ENCODE measurements around the gene ZBBX.

Gene ZBBX

GRCh38 chr3:167354751-167355150 lies 25.3 kb downstream of the ZBBX start:
- no peak for DNase-seq (ENCODE audit: low spot score)
- H3K27ac ChIP-seq = no peak overlapping the region
- ChIA-PET POLR2A (ENCODE audit: low non-redundant PET) (no interaction called here), CTCF (interaction anchor here (0.8 kb wide), 1 partner anchor 65 kb away, joined by 3 read pairs; no protein-coding TSS in a partner anchor)
- no peak for TF ChIP-seq CTCF (conservative IDR thresholded peaks at IDR 0.05; ENCODE audit: low read depth)

- ChIA-PET CTCF (interaction anchor here (0.6 to 0.7 kb wide), 2 partner anchors 260 to 972 kb away, joined by 3 to 4 read pairs; no protein-coding TSS in a partner anchor), POLR2A (ENCODE audit: low non-redundant PET) (no interaction called here)
- no peak overlapping the region for H3K27ac ChIP-seq
- peak; percentile 51 for TF ChIP-seq CTCF (conservative IDR thresholded peaks at IDR 0.05; ENCODE audit: low read depth)
- DNase-seq (ENCODE audit: low spot score) = peak; percentile 3
These were observed 29.7 kb downstream of the ZBBX start for GRCh38 chr3:167350245-167350862.

- TF ChIP-seq CTCF (conservative IDR thresholded peaks at IDR 0.05; ENCODE audit: low read depth) = no peak
- DNase-seq (ENCODE audit: low spot score) = no peak
- POLR2A ChIA-PET (ENCODE audit: low non-redundant PET) = no interaction called here
- no peak overlapping the region for H3K27ac ChIP-seq
- CTCF ChIA-PET = no interaction called here
These were observed 33.9 kb downstream of the ZBBX start for GRCh38 chr3:167346171-167346570.

- ChIA-PET POLR2A (ENCODE audit: low non-redundant PET) (no interaction called here), CTCF (interaction anchor here (0.6 kb wide), 1 partner anchor 1385 kb away, joined by 3 read pairs; no protein-coding TSS in a partner anchor)
- no peak for TF ChIP-seq CTCF (conservative IDR thresholded peaks at IDR 0.05; ENCODE audit: low read depth)
- no peak overlapping the region for H3K27ac ChIP-seq
- DNase-seq (ENCODE audit: low spot score) = no peak
These were observed 48.9 kb downstream of the ZBBX start for GRCh38 chr3:167330993-167331785.

- DNase-seq (ENCODE audit: low spot score) = no peak
- CTCF ChIA-PET = no interaction called here
- TF ChIP-seq CTCF (conservative IDR thresholded peaks at IDR 0.05; ENCODE audit: low read depth) = no peak
- no peak overlapping the region for H3K27ac ChIP-seq
- POLR2A ChIA-PET (ENCODE audit: low non-redundant PET) = no interaction called here
These were observed 56.5 kb downstream of the ZBBX start for GRCh38 chr3:167323572-167323971.

- H3K27ac ChIP-seq = no peak overlapping the region
- DNase-seq (ENCODE audit: low spot score) = no peak
- ChIA-PET CTCF (no interaction called here), POLR2A (ENCODE audit: low non-redundant PET) (no interaction called here)
- TF ChIP-seq CTCF (conservative IDR thresholded peaks at IDR 0.05; ENCODE audit: low read depth) = no peak
These were observed 61.0 kb downstream of the ZBBX start for GRCh38 chr3:167318996-167319615.

Data from RWPE1 (cell line).